HUES6 (cell line): ENCODE results near the gene NPY4R2.
"Not testable (repeated sequence)": the region's sequence is repeated elsewhere in the genome, so short reads cannot be mapped to it uniquely, and the experiment has no call there.

Experiments
- H3K27ac ChIP-seq: 2 replicates; pipeline ENCODE4 v1.7.0; 2013; ENCODE audit warnings: low read depth, mild to moderate bottlenecking, low read length, inconsistent platforms
- H3K27me3 ChIP-seq: 2 replicates; pipeline ENCODE4 v1.6.1; 2013; ENCODE audit warnings: low read length; ENCODE audit not compliant: control insufficient read depth, insufficient read depth
- H3K36me3 ChIP-seq: 2 replicates; pipeline ENCODE4 v1.6.1; 2013; ENCODE audit warnings: low read length; ENCODE audit not compliant: control insufficient read depth, insufficient read depth
- H3K4me1 ChIP-seq: 2 replicates; pipeline ENCODE4 v1.6.1; 2013; ENCODE audit warnings: low read length; ENCODE audit not compliant: control insufficient read depth, insufficient read depth
- H3K4me3 ChIP-seq: 2 replicates; pipeline ENCODE4 v1.5.1; 2013; ENCODE audit warnings: low read depth, low read length
- H3K9ac ChIP-seq: one replicate; pipeline ENCODE4 v1.6.1; 2013; ENCODE audit warnings: mild to moderate bottlenecking, low read length
- H3K9me3 ChIP-seq: 2 replicates; pipeline ENCODE4 v1.6.1; 2013; ENCODE audit warnings: low read depth, low read length; ENCODE audit not compliant: control insufficient read depth, insufficient read depth

NPY4R2 gene

DNA sequence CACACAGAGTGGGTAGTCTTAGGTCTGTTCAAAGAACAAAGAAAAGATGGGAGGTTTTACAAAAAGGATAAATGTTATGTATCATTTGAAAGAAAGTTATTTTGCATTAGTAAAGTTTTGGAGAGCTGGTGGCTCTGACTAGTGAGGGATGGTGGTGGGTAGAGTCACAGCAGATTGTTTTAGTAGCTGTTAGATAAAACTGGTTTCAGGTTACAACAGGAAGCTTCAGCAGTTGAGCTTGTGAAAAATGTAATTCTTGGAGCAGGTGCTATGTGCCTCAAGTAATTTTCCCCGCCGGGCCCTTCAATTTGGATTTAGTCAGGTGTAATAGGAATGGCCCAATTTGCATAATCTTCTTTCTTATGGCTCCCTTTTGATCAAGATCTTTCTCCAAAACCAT is 20.6 kb upstream of the NPY4R2 start:
- H3K9ac ChIP-seq, H3K4me1 ChIP-seq, H3K27ac ChIP-seq, H3K27me3 ChIP-seq, H3K4me3 ChIP-seq, H3K36me3 ChIP-seq, H3K9me3 ChIP-seq: not testable (repeated sequence)

DNA sequence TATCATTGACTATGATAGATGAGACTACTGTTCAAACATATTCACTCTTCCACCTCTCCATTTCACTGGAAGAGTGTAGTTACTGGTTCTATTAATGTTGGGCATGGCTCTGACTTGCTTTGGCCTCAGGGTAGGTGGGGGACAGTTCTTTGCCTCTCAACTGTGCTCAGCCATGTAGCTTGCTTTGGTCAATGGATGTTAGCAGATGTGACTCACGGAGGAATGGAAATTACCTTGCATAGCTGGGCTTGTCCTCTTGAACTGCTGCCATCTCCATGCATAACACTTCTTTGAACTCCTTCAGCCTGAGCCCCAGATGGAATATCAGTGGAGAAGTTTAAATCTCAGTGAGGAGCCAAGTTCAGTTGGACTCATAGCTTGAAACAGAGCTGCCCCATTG is 9.1 kb upstream of the NPY4R2 start:
- H3K4me3 ChIP-seq, H3K27me3 ChIP-seq, H3K9me3 ChIP-seq, H3K9ac ChIP-seq, H3K4me1 ChIP-seq, H3K27ac ChIP-seq, H3K36me3 ChIP-seq: not testable (repeated sequence)

DNA sequence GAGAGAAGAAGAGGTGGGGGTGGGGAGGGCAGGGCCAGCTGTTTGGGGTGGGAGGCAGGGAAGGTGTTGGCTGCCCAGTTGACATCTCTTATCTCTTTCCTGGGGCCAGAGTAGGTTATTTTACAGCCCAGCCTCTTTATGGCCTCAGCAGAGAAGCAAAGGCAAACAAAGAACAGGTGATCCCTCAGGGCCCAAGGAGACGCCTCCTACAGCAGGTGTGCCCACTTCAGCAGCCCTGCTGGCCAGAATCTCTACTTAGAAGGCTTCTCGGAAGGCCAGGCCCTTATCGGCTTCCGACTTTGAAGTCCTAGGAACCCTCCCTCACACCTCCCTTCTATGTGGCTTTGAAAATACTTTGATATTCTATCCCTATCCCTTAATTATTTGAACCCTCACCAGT is 8.0 kb upstream of the NPY4R2 start:
- H3K36me3 ChIP-seq, H3K9ac ChIP-seq, H3K4me3 ChIP-seq, H3K27ac ChIP-seq, H3K4me1 ChIP-seq, H3K9me3 ChIP-seq, H3K27me3 ChIP-seq: not testable (repeated sequence)

DNA sequence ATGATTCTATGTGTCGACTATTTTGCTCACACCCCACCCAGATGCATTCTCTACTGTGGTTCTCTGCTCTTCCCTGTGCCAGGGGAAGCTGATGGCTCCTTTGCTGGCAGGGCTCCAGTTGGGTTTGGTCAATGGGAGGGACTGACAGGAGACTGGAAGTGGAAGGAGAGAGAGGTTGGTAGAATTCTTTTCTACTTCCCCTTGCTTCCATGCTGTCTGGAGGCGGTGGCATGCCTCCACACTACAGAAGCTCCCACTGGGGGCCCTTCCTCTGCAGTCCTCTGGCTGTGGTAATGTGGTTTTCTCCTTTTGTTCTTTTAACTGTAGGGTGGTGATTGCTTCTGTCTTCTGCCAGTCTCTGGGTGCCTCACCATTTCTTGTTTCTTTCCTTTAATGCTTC is 4.4 kb upstream of the NPY4R2 start:
- not testable (repeated sequence) for H3K4me3 ChIP-seq, H3K9me3 ChIP-seq, H3K27me3 ChIP-seq, H3K4me1 ChIP-seq, H3K9ac ChIP-seq, H3K36me3 ChIP-seq, H3K27ac ChIP-seq

DNA sequence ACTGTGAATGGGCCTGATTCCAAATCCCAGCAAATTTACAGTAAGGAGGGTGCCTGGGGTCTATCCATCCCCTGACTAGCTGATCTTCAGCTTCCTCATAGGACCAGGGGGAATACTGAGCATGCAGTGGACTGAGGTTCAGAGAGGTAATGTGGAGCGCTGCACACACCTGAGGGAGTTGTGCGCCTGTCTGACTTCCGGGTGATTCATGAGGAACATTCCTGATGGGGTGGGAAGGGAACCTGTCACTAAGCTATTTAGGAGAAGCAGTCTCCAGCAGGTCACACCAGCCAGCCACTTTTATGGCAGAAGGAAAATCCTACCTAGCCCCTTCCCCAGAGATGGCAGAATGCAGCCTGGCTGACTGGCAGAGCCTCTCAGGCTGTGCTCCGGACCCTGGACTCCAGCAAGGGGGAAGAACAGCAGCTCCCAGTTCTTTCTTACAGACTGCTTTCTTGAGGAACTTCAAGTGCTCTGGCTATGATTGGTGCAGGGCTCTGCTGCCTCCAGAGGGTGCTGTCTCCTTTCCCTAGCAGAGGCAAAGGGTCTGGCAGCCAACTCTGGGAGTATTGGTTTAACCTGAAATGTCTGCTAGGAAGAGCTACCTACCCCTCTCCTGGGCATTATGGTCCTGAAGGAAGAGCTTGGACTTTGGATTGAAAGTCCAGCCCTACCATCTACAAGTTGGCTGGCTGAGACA is 2.5 kb upstream of the NPY4R2 start:
- H3K9ac ChIP-seq, result not testable (repeated sequence)

DNA sequence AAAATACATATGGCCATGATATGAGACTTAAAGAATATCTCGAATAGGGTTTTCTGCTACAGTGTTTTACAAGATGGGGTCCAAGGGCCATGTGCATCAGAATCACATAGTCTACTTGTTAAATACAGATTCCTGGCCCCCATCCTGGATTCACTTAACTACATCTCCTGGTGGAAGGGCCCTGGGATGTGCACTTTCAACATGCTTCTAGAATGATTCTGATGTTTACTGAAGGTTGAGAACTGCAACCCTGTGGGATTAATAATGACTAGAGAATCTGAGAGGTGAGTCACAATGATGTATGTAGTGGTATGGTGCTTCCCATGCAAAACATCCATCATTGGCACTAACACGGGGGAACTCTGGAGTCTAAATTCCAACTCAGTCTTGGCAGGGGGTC is 2.1 kb downstream of the NPY4R2 start:
- H3K27ac ChIP-seq, H3K4me3 ChIP-seq, H3K27me3 ChIP-seq, H3K9me3 ChIP-seq, H3K36me3 ChIP-seq, H3K9ac ChIP-seq, H3K4me1 ChIP-seq: not testable (repeated sequence)

More for the DNA sequence above, 2.5 kb upstream of the NPY4R2 start:
- not testable (repeated sequence) for H3K27me3 ChIP-seq, H3K36me3 ChIP-seq, H3K9me3 ChIP-seq, H3K27ac ChIP-seq, H3K4me1 ChIP-seq, H3K4me3 ChIP-seq

DNA sequence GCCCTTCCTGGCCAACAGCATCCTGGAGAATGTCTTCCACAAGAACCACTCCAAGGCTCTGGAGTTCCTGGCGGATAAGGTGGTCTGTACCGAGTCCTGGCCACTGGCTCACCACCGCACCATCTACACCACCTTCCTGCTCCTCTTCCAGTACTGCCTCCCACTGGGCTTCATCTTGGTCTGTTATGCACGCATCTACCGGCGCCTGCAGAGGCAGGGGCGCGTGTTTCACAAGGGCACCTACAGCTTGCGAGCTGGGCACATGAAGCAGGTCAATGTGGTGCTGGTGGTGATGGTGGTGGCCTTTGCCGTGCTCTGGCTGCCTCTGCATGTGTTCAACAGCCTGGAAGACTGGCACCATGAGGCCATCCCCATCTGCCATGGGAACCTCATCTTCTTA is 4.0 kb downstream of the NPY4R2 start:
- not testable (repeated sequence) for H3K9me3 ChIP-seq, H3K9ac ChIP-seq, H3K36me3 ChIP-seq, H3K27me3 ChIP-seq, H3K27ac ChIP-seq, H3K4me1 ChIP-seq, H3K4me3 ChIP-seq

DNA sequence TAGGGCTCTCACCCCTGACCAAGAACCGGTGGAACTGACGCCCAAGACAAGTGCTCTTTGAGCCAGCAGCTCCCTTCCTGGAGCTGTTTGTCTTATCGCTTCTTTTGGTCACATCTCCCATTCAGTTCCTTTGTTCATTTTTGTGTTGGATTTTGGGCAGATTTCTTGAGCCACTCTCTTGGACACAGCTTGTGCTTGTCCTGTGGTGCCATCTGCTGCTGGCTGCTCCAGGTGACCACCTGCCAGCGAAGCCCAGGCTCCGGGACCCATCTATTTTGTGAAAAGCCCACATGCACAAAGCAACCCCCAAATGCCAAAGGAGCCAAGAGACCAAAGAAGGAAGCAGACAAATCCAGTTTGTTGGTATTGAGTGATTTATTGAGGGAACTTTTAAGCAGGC is 6.2 kb downstream of the NPY4R2 start:
- not testable (repeated sequence) for H3K9me3 ChIP-seq, H3K27ac ChIP-seq, H3K27me3 ChIP-seq, H3K4me1 ChIP-seq, H3K4me3 ChIP-seq, H3K36me3 ChIP-seq, H3K9ac ChIP-seq

DNA sequence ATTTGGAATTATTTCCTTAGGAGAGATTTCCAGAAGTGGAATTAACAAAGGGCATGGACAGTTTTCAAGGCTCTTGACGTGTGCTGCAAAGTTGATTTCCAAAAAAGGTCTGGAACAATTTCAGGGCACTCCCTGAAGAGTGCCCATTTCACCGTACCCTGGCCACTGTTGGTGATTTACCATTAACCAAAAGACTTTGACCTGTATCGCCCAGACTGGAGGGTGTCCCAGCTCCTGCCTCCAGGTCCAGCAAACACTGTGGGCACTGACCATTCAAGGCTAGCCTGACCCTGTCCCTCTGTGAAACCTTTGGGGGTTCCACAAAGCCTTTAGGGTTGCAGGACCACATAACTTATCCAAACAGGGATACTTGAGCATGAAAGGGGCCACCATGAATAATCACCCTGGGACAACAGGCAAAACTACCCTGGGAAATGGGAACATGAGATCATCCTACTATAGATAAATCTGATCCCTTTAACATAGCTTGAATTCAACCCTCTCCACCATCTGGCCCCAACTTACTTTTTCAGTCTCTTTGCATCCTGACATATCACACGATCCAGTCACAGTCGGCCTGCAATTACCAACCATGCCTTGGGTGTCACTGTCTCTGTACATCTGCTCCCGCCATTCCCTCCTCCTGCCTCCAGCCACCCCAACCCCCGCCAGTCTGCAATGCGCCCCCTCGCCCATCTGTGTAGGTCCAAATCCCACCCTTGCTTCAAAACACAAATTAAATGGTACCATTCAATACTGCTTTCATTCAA is 8.9 kb downstream of the NPY4R2 start:
- not testable (repeated sequence) for H3K4me1 ChIP-seq, H3K36me3 ChIP-seq, H3K4me3 ChIP-seq, H3K27me3 ChIP-seq, H3K9me3 ChIP-seq, H3K9ac ChIP-seq, H3K27ac ChIP-seq

DNA sequence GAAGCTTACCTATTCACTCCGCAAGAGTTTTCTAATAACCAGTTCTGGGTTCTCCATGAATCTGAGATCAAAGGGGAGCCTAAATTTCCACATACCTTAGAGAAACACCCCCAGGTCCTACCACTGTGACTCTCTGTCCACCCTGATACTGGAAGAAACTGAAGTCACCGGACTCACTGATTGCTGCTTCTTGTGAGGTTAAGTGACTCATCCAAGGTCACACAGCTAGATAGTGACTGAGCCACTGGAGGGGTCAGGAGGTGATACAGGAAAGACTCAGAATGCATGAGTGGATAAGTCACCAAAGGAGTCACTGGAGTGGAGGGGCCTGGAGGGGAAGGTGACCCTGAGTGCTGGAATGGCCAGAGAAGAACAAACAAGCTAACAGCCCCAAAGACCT is 9.8 kb downstream of the NPY4R2 start:
- not testable (repeated sequence) for H3K9ac ChIP-seq, H3K27me3 ChIP-seq, H3K4me3 ChIP-seq, H3K4me1 ChIP-seq, H3K9me3 ChIP-seq, H3K27ac ChIP-seq, H3K36me3 ChIP-seq

DNA sequence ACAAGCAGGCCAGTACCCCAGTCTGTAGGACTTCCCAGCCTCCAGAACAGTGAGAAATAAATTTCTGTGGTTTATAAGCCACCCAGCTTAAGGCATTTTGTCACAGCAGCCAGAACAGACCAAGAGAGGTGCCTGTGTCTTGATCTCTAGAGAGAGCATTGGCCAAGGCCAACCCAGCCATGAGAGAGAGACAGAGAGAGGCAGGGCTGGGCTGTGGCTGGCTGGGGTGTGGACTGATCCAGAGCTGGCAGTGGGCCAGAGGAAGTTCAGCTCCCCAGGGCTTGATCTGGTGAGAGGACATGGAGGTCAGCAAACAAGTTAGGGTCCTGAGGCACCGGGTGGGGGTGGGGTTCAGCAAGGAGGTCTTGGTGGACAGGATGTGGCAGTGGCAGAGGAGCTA is 14.4 kb downstream of the NPY4R2 start:
- not testable (repeated sequence) for H3K4me3 ChIP-seq, H3K4me1 ChIP-seq, H3K27me3 ChIP-seq, H3K9ac ChIP-seq, H3K9me3 ChIP-seq, H3K36me3 ChIP-seq, H3K27ac ChIP-seq
